Measurements from ENCODE around the gene MCM10.

Gene MCM10

GRCh38 chr10:13257621-13258140, 96.3 kb downstream of the MCM10 start:
- no peak overlapping the region for H2AFZ ChIP-seq (ENCODE audit: low read depth, low read length)
- H3K27me3 ChIP-seq (ENCODE audit: insufficient read depth, low read length) = no peaks in the 10 kb centered on the region
- no peaks in the 10 kb centered on the region for H3K4me1 ChIP-seq (ENCODE audit: insufficient read depth, low read length)
- no peaks in the 10 kb centered on the region for H3K9me3 ChIP-seq (ENCODE audit: low read length)
- H3K4me3 ChIP-seq (ENCODE audit: low read length) = no peak overlapping the region
- no peaks in the 10 kb centered on the region for H3K36me3 ChIP-seq (ENCODE audit: insufficient read depth, low read length)
